HG02759 (cell line): ENCODE measurements around the gene GNA15.
A peak's percentile ranks its signal among the peaks of the same experiment; 100 is the strongest.
"Not testable (repeated sequence)": the region's sequence is repeated elsewhere in the genome, so short reads cannot be mapped to it uniquely, and the experiment has no call there.

Experiments
- ATAC-seq: cut with Tn5 transposase; IDR thresholded peaks from one replicate; pipeline ENCODE4 v1.9.1; 2021; ENCODE audit warnings: mild to moderate bottlenecking, moderate library complexity; ENCODE audit not compliant: unreplicated experiment

The GNA15 gene

GRCh38 chr19:3148503-3148902 lies 12.7 kb downstream of the GNA15 start:
- no peak for ATAC-seq

GRCh38 chr19:3149089-3149488 lies 13.3 kb downstream of the GNA15 start:
- ATAC-seq: no peak

GRCh38 chr19:3149526-3150505 lies 14.0 kb downstream of the GNA15 start:
- ATAC-seq: no peak

DNA sequence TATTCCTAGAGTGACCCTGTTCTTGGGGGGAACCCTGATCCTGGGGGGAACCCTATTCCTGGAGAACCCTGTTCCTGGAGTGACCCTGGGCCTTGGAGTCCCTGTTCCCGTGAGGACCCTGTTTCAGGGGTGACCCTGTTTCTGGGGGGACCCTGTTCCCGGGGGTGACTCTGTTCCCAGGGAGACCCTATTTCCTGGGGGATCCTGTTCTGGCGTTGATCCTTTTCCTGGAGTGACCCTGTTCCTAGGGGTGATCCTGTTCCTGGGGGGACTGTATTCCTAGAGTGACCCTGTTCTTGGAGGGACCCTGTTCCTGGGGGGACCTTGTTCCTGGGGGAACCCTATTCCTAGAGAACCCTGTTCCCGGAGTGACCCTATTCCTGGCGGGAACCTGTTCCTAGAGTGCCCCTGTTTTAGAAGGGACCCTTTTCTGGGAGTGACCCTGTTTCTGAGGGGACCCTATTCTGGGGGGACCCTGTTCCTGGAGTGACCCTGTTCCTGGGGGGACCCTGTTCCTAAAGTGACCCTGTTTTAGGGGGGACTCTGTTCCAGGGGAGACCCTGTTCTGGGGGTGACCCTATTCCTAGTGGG lies 15.0 kb downstream of the GNA15 start:
- ATAC-seq: no peak

- no peak for ATAC-seq
Observed at GRCh38 chr19:3151563-3152418, 16.0 kb downstream of the GNA15 start.

DNA sequence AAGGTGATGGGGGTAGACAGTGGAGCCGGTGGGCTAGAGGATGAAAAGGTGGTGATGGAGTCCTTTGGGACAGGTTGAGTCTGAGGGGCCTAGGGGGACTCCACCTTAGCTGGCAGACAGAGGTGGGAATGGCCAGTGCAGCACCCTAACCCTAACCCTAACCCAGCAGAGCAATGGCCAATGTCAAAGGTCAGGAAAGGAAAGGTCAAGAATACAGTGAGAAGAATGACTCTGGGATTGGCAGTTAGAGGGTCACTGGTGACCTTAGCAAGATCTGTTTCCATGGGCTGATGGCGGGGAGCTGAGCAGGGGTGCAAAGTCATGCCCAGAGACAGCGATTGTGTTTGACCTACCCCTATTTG lies 16.6 kb downstream of the GNA15 start:
- no peak for ATAC-seq

GRCh38 chr19:3153286-3154230 lies 17.7 kb downstream of the GNA15 start:
- no peak for ATAC-seq

DNA sequence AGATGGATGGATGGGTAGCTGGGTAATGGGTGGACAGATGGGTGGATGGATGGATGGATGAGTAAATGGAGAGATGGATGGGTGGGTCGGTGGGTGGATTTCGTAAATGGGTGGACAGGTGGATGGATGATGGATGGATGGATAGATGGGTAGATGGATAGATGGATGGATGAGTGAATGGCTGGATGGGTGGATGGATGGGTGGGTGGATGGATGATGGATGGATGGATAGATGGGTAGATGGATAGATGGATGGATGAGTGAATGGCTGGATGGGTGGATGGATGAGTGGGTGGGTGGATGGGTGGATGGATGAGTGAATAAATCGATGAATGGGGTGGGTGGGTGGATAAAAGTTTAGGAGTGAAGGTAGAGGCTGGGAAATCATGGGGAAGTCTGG lies 18.6 kb downstream of the GNA15 start:
- not testable (repeated sequence) for ATAC-seq

DNA sequence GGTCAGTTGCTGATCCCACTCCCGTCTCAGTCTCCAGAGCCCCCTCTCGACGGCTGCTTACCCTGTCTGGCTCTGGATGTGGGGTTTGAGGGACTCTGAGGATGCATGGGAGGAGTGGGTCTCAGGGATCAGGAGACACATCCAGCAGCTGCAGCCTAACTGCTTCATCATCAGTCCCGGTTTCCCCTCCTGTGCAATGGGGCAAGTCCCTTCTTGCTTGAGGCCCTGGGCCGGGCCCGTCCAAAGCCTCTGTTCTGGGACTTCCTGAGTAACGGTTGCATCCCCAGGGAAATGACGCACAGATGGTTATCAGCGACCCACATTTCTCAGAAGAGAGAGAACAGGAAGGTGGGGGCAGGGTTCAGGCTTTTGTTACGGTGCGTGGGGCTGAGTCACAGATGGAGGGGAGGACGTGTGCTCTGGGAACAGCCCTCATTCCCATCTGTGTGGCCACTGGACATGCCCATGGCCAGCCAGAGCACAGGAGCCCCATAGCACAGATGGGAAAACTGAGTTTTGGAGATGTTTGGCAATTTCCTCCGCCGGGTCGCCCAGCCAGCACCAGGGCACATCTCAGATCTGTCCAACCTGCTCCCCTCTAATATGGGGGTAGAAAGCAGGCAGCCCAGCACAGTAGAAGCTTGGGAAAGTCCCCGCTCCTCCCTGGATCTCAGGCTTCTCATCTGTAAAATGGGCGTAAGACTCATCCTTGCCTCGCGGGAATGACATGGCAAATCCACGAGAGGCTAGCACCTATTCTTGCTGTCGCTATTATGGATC lies 19.3 kb downstream of the GNA15 start:
- ATAC-seq: peak; percentile 73

GRCh38 chr19:3157096-3157845 lies 21.4 kb downstream of the GNA15 start:
- no peak for ATAC-seq

GRCh38 chr19:3159565-3159964 lies 23.7 kb downstream of the GNA15 start:
- ATAC-seq: no peak

DNA sequence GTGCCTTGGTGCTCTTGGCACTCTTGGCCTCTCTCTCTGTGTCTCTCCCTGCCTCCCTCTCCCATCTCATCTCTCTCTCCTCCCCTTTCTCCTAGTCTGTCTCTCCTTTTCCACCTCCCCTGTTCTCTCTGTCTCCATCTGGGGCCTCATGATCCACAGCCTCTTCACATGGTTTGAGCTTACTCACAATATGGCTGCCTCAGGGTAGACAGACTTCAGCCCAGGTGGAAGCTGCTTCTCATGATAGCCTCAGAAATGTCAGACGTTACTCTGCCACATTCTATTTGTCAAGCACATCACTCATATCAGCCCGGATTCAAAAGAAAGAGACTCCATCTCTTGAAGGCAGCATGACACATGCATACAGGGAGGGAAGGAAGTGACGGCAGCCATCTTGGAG lies 24.4 kb downstream of the GNA15 start:
- ATAC-seq: no peak

- ATAC-seq: no peak
Observed at GRCh38 chr19:3161453-3161852, 25.6 kb downstream of the GNA15 start.

DNA sequence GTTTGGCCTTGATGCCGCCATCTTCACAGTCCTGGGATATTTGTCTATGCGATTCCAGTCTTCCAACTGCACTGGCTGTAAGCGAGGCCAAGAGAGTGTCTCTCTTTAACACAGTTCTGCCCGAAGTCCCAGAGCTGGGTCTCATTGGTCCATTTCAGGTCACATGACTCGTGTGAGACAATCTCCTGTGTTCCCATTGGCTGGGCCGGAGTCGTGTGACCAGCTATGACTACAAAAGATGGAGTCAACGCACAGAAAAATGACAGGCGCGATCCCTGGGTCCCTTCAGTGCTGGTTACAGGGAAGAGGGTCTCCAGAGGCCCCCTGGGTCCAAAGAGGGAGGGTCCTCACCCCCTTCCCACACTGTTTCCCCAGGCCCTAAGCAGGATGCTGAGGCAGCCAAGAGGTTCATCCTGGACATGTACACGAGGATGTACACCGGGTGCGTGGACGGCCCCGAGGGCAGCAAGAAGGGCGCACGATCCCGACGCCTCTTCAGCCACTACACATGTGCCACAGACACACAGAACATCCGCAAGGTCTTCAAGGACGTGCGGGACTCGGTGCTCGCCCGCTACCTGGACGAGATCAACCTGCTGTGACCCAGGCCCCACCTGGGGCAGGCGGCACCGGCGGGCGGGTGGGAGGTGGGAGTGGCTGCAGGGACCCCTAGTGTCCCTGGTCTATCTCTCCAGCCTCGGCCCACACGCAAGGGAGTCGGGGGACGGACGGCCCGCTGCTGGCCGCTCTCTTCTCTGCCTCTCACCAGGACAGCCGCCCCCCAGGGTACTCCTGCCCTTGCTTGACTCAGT lies 26.8 kb downstream of the GNA15 start:
- no peak for ATAC-seq

GRCh38 chr19:3163230-3163886 lies 27.5 kb downstream of the GNA15 start:
- no peak for ATAC-seq

DNA sequence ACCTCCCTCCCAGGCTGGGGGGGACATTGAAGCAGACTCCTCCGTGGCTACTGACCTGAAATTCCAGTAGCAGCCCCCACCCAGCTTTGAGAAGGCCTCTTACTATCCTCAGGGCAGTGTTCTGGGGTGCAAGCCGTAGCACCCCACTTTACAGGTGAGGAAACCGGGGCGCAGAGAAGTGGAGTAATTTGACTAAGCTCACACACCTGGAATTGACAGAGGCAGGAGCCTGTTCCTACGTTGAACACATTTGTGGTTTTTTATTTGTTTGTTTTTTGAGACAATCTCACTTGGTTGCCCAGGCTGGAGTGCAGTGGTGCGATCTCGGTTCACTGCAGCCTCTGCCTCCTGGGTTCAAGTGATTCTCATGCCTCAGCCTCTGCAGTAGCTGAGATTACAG lies 28.1 kb downstream of the GNA15 start:
- ATAC-seq: no peak

GRCh38 chr19:3167533-3168272 lies 31.9 kb downstream of the GNA15 start:
- no peak for ATAC-seq
